K562 (cell line): ENCODE measurements around the gene SEMA3A. TPM values are rescaled to one million over a fixed set of nuclear protein-coding genes. Genes with fewer than 3 reads are reported as not detected.

Experiments used
- ATAC-seq: fragments of 200-7000 bp; cut with Tn5 transposase; 3 replicates; pipeline ENCODE4 v1.9.1; 2020; ENCODE audit warnings: moderate library complexity
- BruUV-seq: library from RNA; stranded (reverse); fragments of 400-500 nt; replicated peaks from 2 replicates; lab custom pipeline; 2021; lab: Mats Ljungman, UMichigan
- CTCF ChIA-PET: fragments of 300-600 bp; formaldehyde crosslinking; extraction: SDS; loops from one replicate; lab custom pipeline; 2021; ENCODE audit warnings: low intra/inter-chr PET ratio; lab: Yijun Ruan, JAX
- POLR2A ChIA-PET: fragments of 300-600, 350-650 bp; sonication (Branson Sonifier 250); formaldehyde crosslinking; extraction: SDS; loops from one replicate; lab custom pipeline; 2021; ENCODE audit warnings: antibody characterized with exemption, inconsistent platforms; lab: Yijun Ruan, JAX
- DNase-seq, 4 experiments: peaks; one replicate each; pipeline versions ENCODE4 v3.0.0 to v3.0.0-alpha.2; 2011 to 2018; ENCODE audit warnings: low spot score in 3 of 4, mixed read lengths in 3 of 4; ENCODE audit errors: extremely low read depth in 1 of 4
- FAIRE-seq: peaks from 2 replicates; lab custom pipeline; 2011; peaks lifted over from hg19 to GRCh38; lab: Jason Lieb, UNC
- H2AFZ ChIP-seq: 2 replicates; pipeline ENCODE4 v1.6.0; 2011; ENCODE audit warnings: low read depth, low read length, control low read depth, inconsistent platforms
- H3K27ac ChIP-seq: fragments of 200-600 bp; 3 replicates; pipeline ENCODE4 v1.8.0; 2011; ENCODE audit warnings: low read depth, mild to moderate bottlenecking, control low read depth, inconsistent platforms, low read length, moderate library complexity, mixed read lengths; ENCODE audit errors: extremely low read depth
- H3K27me3 ChIP-seq, 2 experiments: fragments of 300-600 bp in 1 of 2; 2 replicates in 1 of 2; 3 replicates in 1 of 2; pipeline versions ENCODE4 v1.6.0 to v1.8.0; 2011; ENCODE audit warnings: inconsistent platforms in 2 of 2, low read length in 2 of 2, mild to moderate bottlenecking in 1 of 2, mixed read lengths in 1 of 2, moderate library complexity in 1 of 2; ENCODE audit not compliant: control insufficient read depth in 2 of 2, insufficient read depth in 2 of 2
- H3K36me3 ChIP-seq: fragments of 300-600 bp; 3 replicates; pipeline ENCODE4 v1.8.0; 2011; ENCODE audit warnings: mild to moderate bottlenecking, low read length, inconsistent platforms; ENCODE audit not compliant: control insufficient read depth, insufficient read depth
- H3K4me1 ChIP-seq, 2 experiments: fragments of 200-600 bp in 1 of 2; replicated peaks in 1 of 2; 2 replicates in 1 of 2; 3 replicates in 1 of 2; pipeline versions ENCODE4 v1.5.1 to v1.8.0; 2011; ENCODE audit warnings: inconsistent platforms in 2 of 2, low read length in 2 of 2, mild to moderate bottlenecking in 1 of 2, mixed read lengths in 1 of 2, moderate library complexity in 1 of 2; ENCODE audit not compliant: control insufficient read depth in 2 of 2, insufficient read depth in 2 of 2
- H3K4me2 ChIP-seq: 2 replicates; pipeline ENCODE4 v1.6.1; 2011; ENCODE audit warnings: low read length, control low read depth, inconsistent platforms, mixed read lengths; ENCODE audit not compliant: insufficient read depth
- H3K4me3 ChIP-seq: fragments of 200-600 bp; sonication (generic), shearing (Covaris generic); 2 replicates; pipeline ENCODE4 v1.5.1; 2016; ENCODE audit warnings: control low read depth, inconsistent platforms
- H3K79me2 ChIP-seq: fragments of 200-600 bp; 3 replicates; pipeline ENCODE4 v1.8.0; 2011; ENCODE audit warnings: low read length, inconsistent platforms; ENCODE audit not compliant: control insufficient read depth, insufficient read depth
- H3K9ac ChIP-seq, 2 experiments: 2 replicates each; pipeline versions ENCODE4 v1.6.0 to v1.6.1; 2011; ENCODE audit warnings: low read depth in 2 of 2, low read length in 2 of 2, control low read depth in 1 of 2, inconsistent platforms in 1 of 2, mild to moderate bottlenecking in 1 of 2, mixed read lengths in 1 of 2; ENCODE audit not compliant: insufficient read depth in 1 of 2
- H3K9me1 ChIP-seq: one replicate; pipeline ENCODE4 v1.6.0; 2011; ENCODE audit warnings: inconsistent platforms, mild to moderate bottlenecking, low read length, moderate library complexity; ENCODE audit not compliant: control insufficient read depth, insufficient read depth
- H3K9me3 ChIP-seq: replicated peaks from 2 replicates; pipeline ENCODE4 v1.5.1; 2011; ENCODE audit warnings: low read depth, low read length, inconsistent platforms; ENCODE audit not compliant: control insufficient read depth, insufficient read depth
- H4K20me1 ChIP-seq: replicated peaks from 2 replicates; pipeline ENCODE4 v1.6.1; 2011; ENCODE audit warnings: low read length, inconsistent platforms, mixed read lengths; ENCODE audit not compliant: control insufficient read depth, insufficient read depth
- BDP1 ChIP-seq: IDR thresholded peaks from 3 replicates; pipeline ENCODE4 v1.6.1; 2011; ENCODE audit not compliant: insufficient read length, insufficient read depth
- CCAR2 ChIP-seq: fragments of 200-400 bp; formaldehyde crosslinking; IDR thresholded peaks from 2 replicates; pipeline ENCODE4 v1.6.1; 2017; ENCODE audit warnings: mild to moderate bottlenecking, low read depth, low read length
- CCNT2 ChIP-seq: IDR thresholded peaks from 2 replicates; pipeline ENCODE4 v1.6.1; 2011; ENCODE audit warnings: borderline replicate concordance, low read depth, mild to moderate bottlenecking, moderate library complexity, mixed read lengths, low read length; ENCODE audit not compliant: insufficient read length; ENCODE audit errors: extremely low read depth
- CEBPB ChIP-seq: fragments of 450-650 bp; IDR thresholded peaks from 2 replicates; pipeline ENCODE4 v1.6.1; 2016; ENCODE audit warnings: missing genetic modification characterization, missing compliant biosample characterization
- DNMT1 ChIP-seq: fragments of 450-650 bp; IDR thresholded peaks from 2 replicates; pipeline ENCODE4 v1.6.1; 2016; ENCODE audit warnings: antibody characterized with exemption, mild to moderate bottlenecking
- ERF ChIP-seq: fragments of 450-650 bp; formaldehyde crosslinking; IDR thresholded peaks from 2 replicates; pipeline ENCODE4 v1.4.0; 2020; ENCODE audit warnings: mild to moderate bottlenecking, mixed read lengths
- ETS2 ChIP-seq: IDR thresholded peaks from 2 replicates; pipeline ENCODE4 v1.6.1; 2016; ENCODE audit warnings: borderline replicate concordance, missing genetic modification characterization, mild to moderate bottlenecking, moderate library complexity, missing compliant biosample characterization; ENCODE audit not compliant: poor library complexity, severe bottlenecking
- IRF1 ChIP-seq: sonication (generic); formaldehyde crosslinking; IDR thresholded peaks from 2 replicates; pipeline ENCODE4 v1.8.0; 2022; ENCODE audit warnings: missing genetic modification reagents, mild to moderate bottlenecking, borderline replicate concordance
- MEF2D ChIP-seq: conservative IDR thresholded peaks from 2 replicates; pipeline ENCODE4 v1.6.1; 2016; ENCODE audit warnings: low read depth, missing genetic modification characterization, missing compliant biosample characterization
- MIER1 ChIP-seq: fragments of 450-650 bp; IDR thresholded peaks from 2 replicates; pipeline ENCODE4 v1.6.1; 2016; ENCODE audit warnings: antibody characterized with exemption, mild to moderate bottlenecking, low read depth
- NR1H2 ChIP-seq: sonication (generic); formaldehyde crosslinking; IDR thresholded peaks from 2 replicates; pipeline ENCODE4 v1.4.0; 2020; ENCODE audit warnings: mild to moderate bottlenecking, missing genetic modification reagents
- RFX7 ChIP-seq: fragments of 250-450 bp; sonication (Bioruptor Pico); IDR thresholded peaks from 2 replicates; pipeline ENCODE4 v1.5.1; 2021; ENCODE audit warnings: mild to moderate bottlenecking
- RNF2 ChIP-seq: sonication (generic); IDR thresholded peaks from 2 replicates; pipeline ENCODE4 v1.6.1; 2016
- STAT5A ChIP-seq: IDR thresholded peaks from 2 replicates; pipeline ENCODE4 v1.6.1; 2012; ENCODE audit warnings: low read length, inconsistent platforms, borderline replicate concordance
- USF1 ChIP-seq: sonication (generic); formaldehyde crosslinking; IDR thresholded peaks from 2 replicates; pipeline ENCODE4 v1.9.0; 2022; ENCODE audit warnings: mild to moderate bottlenecking, missing genetic modification reagents
- WGBS: fragments of 100-300 bp; shearing (Covaris generic); methylation state at CpG from one replicate; pipeline ENCODE4 v1.1.6; 2016; ENCODE audit warnings: low coverage, mixed read lengths; ENCODE audit not compliant: insufficient coverage; ENCODE audit errors: missing lambda C conversion rate; 5-methylcytosine and 5-hydroxymethylcytosine counted together
- in situ Hi-C: fragments of 300-500 bp; cut with MboI; formaldehyde crosslinking; loops from 4 replicates; pipeline ENCODE4 v1.15.0; 2018; ENCODE audit warnings: inconsistent platforms, mixed read lengths
- intact Hi-C: fragments of 100-400 bp; cut with micrococcal nuclease; formaldehyde crosslinking; loops from 2 replicates; pipeline ENCODE4 v1.14.2; 2022
- polyA plus RNA-seq, 8 experiments: library from polyadenylated mRNA; depleted of rRNA in 4 of 8; stranded (reverse) in 5 of 8; unstranded in 3 of 8; fragments of >200 nt; fragmentation: Nextera tagmentation in 2 of 8; fragmentation: Illumina TruSeq in 1 of 8; extraction: Ambion mirVana in 2 of 8; extraction: Trizol in 1 of 8; gene quantifications; 2 replicates each; pipeline versions ENCODE4 v1.2.1 to v1.2.3, GENCODE V29; 2011 to 2014; ENCODE audit warnings: inconsistent platforms in 1 of 8, missing spikeins in 1 of 8
- total RNA-seq, 7 experiments: library from RNA; depleted of rRNA in 6 of 7; stranded (reverse); fragments of >200 nt in 6 of 7; fragmentation: Illumina TruSeq in 2 of 7; extraction: Trizol in 2 of 7; gene quantifications; 2 replicates each; pipeline versions ENCODE4 v1.2.1 to v1.2.3, GENCODE V29; 2011 to 2021; ENCODE audit warnings: low replicate concordance in 1 of 7

The SEMA3A gene
- total and polyA plus RNA-seq, 9 of the 15 experiments (the other 6 are each of a cell fraction or from before 2014, with no cell fraction given) = 0.36 to 3.0 (median 1.1) TPM

- ATAC-seq (no peak), DNase-seq (no peak), FAIRE-seq (no peak)
- CTCF ChIA-PET = interaction anchor here (0.6 kb wide), 1 partner anchor 729 kb away, joined by 3 read pairs; no protein-coding TSS in a partner anchor
- Histone ChIP-seq H3K36me3 (no peaks in the 10 kb centered on the region), H3K79me2 (no peaks in the 10 kb centered on the region), H3K4me3 (no peak overlapping the region), H3K9ac (no peak overlapping the region), H2AFZ (no peak overlapping the region), H3K4me2 (no peak overlapping the region), H3K27me3 (no peaks in the 10 kb centered on the region), H4K20me1 (no peaks in the 10 kb centered on the region), H3K9me3 (no peaks in the 10 kb centered on the region), H3K9me1 (no peaks in the 10 kb centered on the region), H3K27ac (no peak overlapping the region), H3K4me1 (no peaks in the 10 kb centered on the region)
- POLR2A ChIA-PET = no interaction called here
- no peak for TF ChIP-seq USF1
- TF ChIP-seq ERF (CRISPR knock-in tag) = no peak
- TF ChIP-seq CCAR2 = no peak
- no peak for TF ChIP-seq ETS2 (tag)
- TF ChIP-seq RFX7 (CRISPR knock-in tag) = no peak
- no peak for TF ChIP-seq RNF2
- no peak for TF ChIP-seq CCNT2
- no peak for TF ChIP-seq CEBPB (tag)
- no peak for TF ChIP-seq DNMT1
- no peak for TF ChIP-seq STAT5A
- TF ChIP-seq BDP1 = no peak
- TF ChIP-seq MEF2D (tag) = no peak
- no peak for TF ChIP-seq MIER1
- no peak for TF ChIP-seq NR1H2
- TF ChIP-seq IRF1 (CRISPR knock-in tag) = no peak
- no TSS peak for BruUV-seq
- intact Hi-C loops = no loop called here
- 0% methylated on average over 1 of the region's 1 CpG for WGBS
- in situ Hi-C loops = no loop called here
Measured at GRCh38 chr7:84183741-84184140, 10.8 kb downstream of the SEMA3A start.
